ENCODE results near the gene MEOX2.

DNA sequence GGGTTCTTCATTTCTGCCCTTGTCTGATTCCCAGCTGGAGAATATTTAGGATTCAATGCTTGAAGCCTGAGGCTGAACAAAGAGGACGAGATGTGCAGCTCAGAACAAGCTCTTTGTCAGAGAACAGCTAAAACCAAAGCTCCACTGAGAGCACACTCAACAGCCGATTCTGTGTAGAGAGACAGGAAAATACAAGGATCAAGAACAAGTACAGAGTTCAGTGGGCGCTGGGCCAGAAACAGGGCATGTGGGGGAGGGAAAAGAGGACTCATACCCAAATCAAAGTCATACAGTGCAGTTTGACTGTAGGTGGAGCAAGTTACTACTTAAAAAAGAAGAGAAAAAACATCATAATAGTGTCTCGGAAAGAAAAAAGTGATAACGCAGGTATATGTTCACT, 124.6 kb downstream of the MEOX2 start, which contains the start of gene AGMO:
- TF ChIP-seq GATA3 (IDR thresholded peaks at IDR 0.05; ENCODE audit: low read depth, low read length) (no peak), GATA2 (IDR thresholded peaks at IDR 0.05; ENCODE audit: low read depth, low read length) (no peak)

Measured in SH-SY5Y (cell line).